ENCODE results near the gene KIF12. TPM values are rescaled to one million over a fixed set of nuclear protein-coding genes. Genes with fewer than 3 reads are reported as not detected.
"Not testable (repeated sequence)": the region's sequence is repeated elsewhere in the genome, so short reads cannot be mapped to it uniquely, and the experiment has no call there.

The KIF12 gene
- total RNA-seq, 1 donor from 2014 or later, result 0.34 TPM

GRCh38 chr9:114131808-114132549, 32.9 kb upstream of the KIF12 start:
- no peak overlapping the region for H3K9ac ChIP-seq (ENCODE audit: low read length)
- no peak overlapping the region for H3K27ac ChIP-seq (ENCODE audit: low read depth, low read length)
- Mint-ChIP-seq H3K36me3 (ENCODE audit: low read depth, unreplicated experiment) (peaks cover under 1% of the 10 kb centered on the region), H3K4me3 (ENCODE audit: unreplicated experiment) (no peak overlapping the region), H3K27me3 (ENCODE audit: low read depth, unreplicated experiment) (peaks cover 75% of the 10 kb centered on the region), H3K27ac (ENCODE audit: unreplicated experiment) (no peak overlapping the region), H3K4me1 (ENCODE audit: low read depth, unreplicated experiment) (peaks cover 9% of the 10 kb centered on the region), H3K9me3 (ENCODE audit: unreplicated experiment) (peaks cover 15% of the 10 kb centered on the region)
- no peaks in the 10 kb centered on the region for H3K79me2 ChIP-seq (ENCODE audit: insufficient read depth, low read length)
- no peak for TF ChIP-seq CTCF (IDR thresholded peaks at IDR 0.05; ENCODE audit: insufficient read depth, low read depth, low read length)
- no peak for TF ChIP-seq EZH2 (IDR thresholded peaks at IDR 0.05; ENCODE audit: insufficient read depth, low read length)
- no peaks in the 10 kb centered on the region for H3K4me1 ChIP-seq (ENCODE audit: insufficient read depth, low read length)
- no peaks in the 10 kb centered on the region for H4K20me1 ChIP-seq (ENCODE audit: insufficient read depth, low read length)
- H2AFZ ChIP-seq (ENCODE audit: low read depth, low read length), result no peak overlapping the region
- H3K9me3 ChIP-seq (ENCODE audit: insufficient read depth, low read depth, low read length), result peaks cover 9% of the 10 kb centered on the region
- FAIRE-seq (no peak), DNase-seq (ENCODE audit: low read depth) (no peak)
- no peak overlapping the region for H3K4me2 ChIP-seq (ENCODE audit: low read length)
- peaks cover 9% of the 10 kb centered on the region for H3K27me3 ChIP-seq (ENCODE audit: insufficient read depth, low read length)
- H3K4me3 ChIP-seq (ENCODE audit: insufficient read depth, low read depth, low read length), result no peak overlapping the region
- H3K36me3 ChIP-seq (ENCODE audit: insufficient read depth, low read length), result no peaks in the 10 kb centered on the region

GRCh38 chr9:114130624-114131277, 31.7 kb upstream of the KIF12 start:
- Mint-ChIP-seq H3K36me3 (ENCODE audit: low read depth, unreplicated experiment) (no peaks in the 10 kb centered on the region), H3K27ac (ENCODE audit: unreplicated experiment) (no peak overlapping the region), H3K27me3 (ENCODE audit: low read depth, unreplicated experiment) (peaks cover 72% of the 10 kb centered on the region), H3K9me3 (ENCODE audit: unreplicated experiment) (peaks cover 14% of the 10 kb centered on the region), H3K4me1 (ENCODE audit: low read depth, unreplicated experiment) (peaks cover 9% of the 10 kb centered on the region), H3K4me3 (ENCODE audit: unreplicated experiment) (no peak overlapping the region)
- Histone ChIP-seq H3K36me3 (ENCODE audit: insufficient read depth, low read length) (no peaks in the 10 kb centered on the region), H3K79me2 (ENCODE audit: insufficient read depth, low read length) (no peaks in the 10 kb centered on the region), H3K9me3 (ENCODE audit: insufficient read depth, low read depth, low read length) (peaks cover 9% of the 10 kb centered on the region), H3K4me3 (ENCODE audit: insufficient read depth, low read depth, low read length) (no peak overlapping the region), H3K27ac (ENCODE audit: low read depth, low read length) (no peak overlapping the region), H2AFZ (ENCODE audit: low read depth, low read length) (no peak overlapping the region), H3K9ac (ENCODE audit: low read length) (no peak overlapping the region), H3K27me3 (ENCODE audit: insufficient read depth, low read length) (peaks cover 7% of the 10 kb centered on the region), H3K4me2 (ENCODE audit: low read length) (no peak overlapping the region), H4K20me1 (ENCODE audit: insufficient read depth, low read length) (no peaks in the 10 kb centered on the region), H3K4me1 (ENCODE audit: insufficient read depth, low read length) (no peaks in the 10 kb centered on the region)
- no peak for TF ChIP-seq CTCF (IDR thresholded peaks at IDR 0.05; ENCODE audit: insufficient read depth, low read depth, low read length)
- TF ChIP-seq EZH2 (IDR thresholded peaks at IDR 0.05; ENCODE audit: insufficient read depth, low read length), result no peak
- no peak for DNase-seq (ENCODE audit: low read depth)
- FAIRE-seq, result no peak

GRCh38 chr9:114130141-114130540, 31.0 kb upstream of the KIF12 start:
- DNase-seq (ENCODE audit: low read depth) (no peak), FAIRE-seq (no peak)
- no peaks in the 10 kb centered on the region for H3K36me3 Mint-ChIP-seq (ENCODE audit: low read depth, unreplicated experiment)
- Histone ChIP-seq H3K4me2 (ENCODE audit: low read length) (no peak overlapping the region), H3K79me2 (ENCODE audit: insufficient read depth, low read length) (no peaks in the 10 kb centered on the region), H3K27me3 (ENCODE audit: insufficient read depth, low read length) (peaks cover 7% of the 10 kb centered on the region), H3K4me1 (ENCODE audit: insufficient read depth, low read length) (no peaks in the 10 kb centered on the region), H3K36me3 (ENCODE audit: insufficient read depth, low read length) (no peaks in the 10 kb centered on the region), H3K4me3 (ENCODE audit: insufficient read depth, low read depth, low read length) (no peak overlapping the region), H3K9ac (ENCODE audit: low read length) (no peak overlapping the region), H4K20me1 (ENCODE audit: insufficient read depth, low read length) (no peaks in the 10 kb centered on the region), H2AFZ (ENCODE audit: low read depth, low read length) (no peak overlapping the region), H3K27ac (ENCODE audit: low read depth, low read length) (no peak overlapping the region), H3K9me3 (ENCODE audit: insufficient read depth, low read depth, low read length) (peaks cover 9% of the 10 kb centered on the region)
- H3K9me3 Mint-ChIP-seq (ENCODE audit: unreplicated experiment), result peaks cover 14% of the 10 kb centered on the region
- H3K27me3 Mint-ChIP-seq (ENCODE audit: low read depth, unreplicated experiment), result peaks cover 70% of the 10 kb centered on the region
- no peak overlapping the region for H3K27ac Mint-ChIP-seq (ENCODE audit: unreplicated experiment)
- no peak for TF ChIP-seq CTCF (IDR thresholded peaks at IDR 0.05; ENCODE audit: insufficient read depth, low read depth, low read length)
- TF ChIP-seq EZH2 (IDR thresholded peaks at IDR 0.05; ENCODE audit: insufficient read depth, low read length), result no peak
- no peak overlapping the region for H3K4me3 Mint-ChIP-seq (ENCODE audit: unreplicated experiment)
- peaks cover 9% of the 10 kb centered on the region for H3K4me1 Mint-ChIP-seq (ENCODE audit: low read depth, unreplicated experiment)

- not testable (repeated sequence) for H3K4me3 ChIP-seq (ENCODE audit: insufficient read depth, low read depth, low read length); FAIRE-seq; H3K4me1 ChIP-seq (ENCODE audit: insufficient read depth, low read length); H3K27ac Mint-ChIP-seq (ENCODE audit: unreplicated experiment); H4K20me1 ChIP-seq (ENCODE audit: insufficient read depth, low read length); H2AFZ ChIP-seq (ENCODE audit: low read depth, low read length); H3K36me3 Mint-ChIP-seq (ENCODE audit: low read depth, unreplicated experiment); H3K79me2 ChIP-seq (ENCODE audit: insufficient read depth, low read length); H3K27me3 ChIP-seq (ENCODE audit: insufficient read depth, low read length); H3K9ac ChIP-seq (ENCODE audit: low read length); H3K4me3 Mint-ChIP-seq (ENCODE audit: unreplicated experiment); H3K4me1 Mint-ChIP-seq (ENCODE audit: low read depth, unreplicated experiment); H3K36me3 ChIP-seq (ENCODE audit: insufficient read depth, low read length); DNase-seq (ENCODE audit: low read depth); H3K27ac ChIP-seq (ENCODE audit: low read depth, low read length); H3K4me2 ChIP-seq (ENCODE audit: low read length); H3K9me3 ChIP-seq (ENCODE audit: insufficient read depth, low read depth, low read length)
- Mint-ChIP-seq H3K27me3 (ENCODE audit: low read depth, unreplicated experiment) (peaks cover 70% of the 10 kb centered on the region), H3K9me3 (ENCODE audit: unreplicated experiment) (peaks cover 12% of the 10 kb centered on the region)
These were observed 29.7 kb upstream of the KIF12 start for GRCh38 chr9:114128759-114129158.

Data from astrocyte (in vitro differentiated cells and primary cell).